Liver (tissue), 9 donors: ENCODE results near the gene SEMA3G. TPM values are rescaled to one million over a fixed set of nuclear protein-coding genes. Genes with fewer than 3 reads are reported as not detected.

ENCODE experiments used
- DNase-seq: peaks from one replicate; pipeline ENCODE4 v3.0.0-alpha.2; 2017; ENCODE audit warnings: low spot score
- H3K27ac ChIP-seq, 2 donors: one replicate each; pipeline ENCODE4 v1.7.0; 2013; ENCODE audit warnings: inconsistent platforms in 2 of 2, low read length in 2 of 2, control low read depth in 1 of 2, low read depth in 1 of 2, mild to moderate bottlenecking in 1 of 2
- H3K27me3 ChIP-seq, 4 donors: one replicate each; pipeline versions ENCODE4 v1.6.1 to v1.7.0; 2013; ENCODE audit warnings: low read length in 3 of 4, inconsistent platforms in 1 of 4, mild to moderate bottlenecking in 1 of 4, moderate library complexity in 1 of 4; ENCODE audit not compliant: control insufficient read depth in 4 of 4, insufficient read depth in 4 of 4
- H3K36me3 ChIP-seq, 4 donors: one replicate each; pipeline versions ENCODE4 v1.6.1 to v1.7.0; 2013; ENCODE audit warnings: low read length in 3 of 4, mild to moderate bottlenecking in 3 of 4, low read depth in 1 of 4, moderate library complexity in 1 of 4; ENCODE audit not compliant: control insufficient read depth in 4 of 4, insufficient read depth in 3 of 4
- H3K4me1 ChIP-seq, 4 donors: one replicate each; pipeline versions ENCODE4 v1.6.1 to v1.7.0; 2013; ENCODE audit warnings: low read length in 3 of 4, mild to moderate bottlenecking in 3 of 4, moderate library complexity in 1 of 4; ENCODE audit not compliant: control insufficient read depth in 4 of 4, insufficient read depth in 4 of 4
- H3K4me3 ChIP-seq, 3 donors: one replicate each; pipeline versions ENCODE4 v1.6.1 to v1.7.0; 2013; ENCODE audit warnings: low read length in 3 of 3, control low read depth in 1 of 3, low read depth in 1 of 3, mild to moderate bottlenecking in 1 of 3
- H3K9ac ChIP-seq, 2 donors: one replicate each; pipeline ENCODE4 v1.7.0; 2013; ENCODE audit warnings: low read length in 2 of 2, mild to moderate bottlenecking in 2 of 2, moderate library complexity in 2 of 2, control low read depth in 1 of 2, low read depth in 1 of 2
- H3K9me3 ChIP-seq, 4 donors: one replicate each; pipeline versions ENCODE4 v1.6.1 to v1.7.0; 2013; ENCODE audit warnings: low read length in 3 of 4; ENCODE audit not compliant: control insufficient read depth in 4 of 4
- ATF3 ChIP-seq: IDR thresholded peaks from 2 replicates; pipeline ENCODE4 v1.6.1; 2016; ENCODE audit warnings: antibody characterized with exemption
- EGR1 ChIP-seq, 2 donors: IDR thresholded peaks; 2 replicates each; pipeline ENCODE4 v1.6.1; 2016 to 2018; ENCODE audit warnings: antibody characterized with exemption in 2 of 2, low read depth in 2 of 2
- FOXA1 ChIP-seq: IDR thresholded peaks from 2 replicates; pipeline ENCODE4 v1.6.1; 2016; ENCODE audit warnings: antibody characterized with exemption
- FOXA2 ChIP-seq: IDR thresholded peaks from 2 replicates; pipeline ENCODE4 v1.6.1; 2016; ENCODE audit warnings: antibody characterized with exemption
- GABPA ChIP-seq, 2 donors: IDR thresholded peaks in 1 of 2; conservative IDR thresholded peaks in 1 of 2; 2 replicates each; pipeline ENCODE4 v1.6.1; 2016; ENCODE audit warnings: antibody characterized with exemption in 2 of 2, mild to moderate bottlenecking in 1 of 2, moderate library complexity in 1 of 2
- HNF4A ChIP-seq, 2 donors: conservative IDR thresholded peaks; 2 replicates each; pipeline ENCODE4 v1.6.1; 2016; ENCODE audit warnings: antibody characterized with exemption in 2 of 2, mild to moderate bottlenecking in 2 of 2
- HNF4G ChIP-seq: IDR thresholded peaks from 2 replicates; pipeline ENCODE4 v1.6.1; 2016; ENCODE audit warnings: antibody characterized with exemption
- JUND ChIP-seq, 2 donors: IDR thresholded peaks; 2 replicates each; pipeline ENCODE4 v1.6.1; 2016; ENCODE audit warnings: antibody characterized with exemption in 2 of 2
- MAX ChIP-seq: IDR thresholded peaks from 2 replicates; pipeline ENCODE4 v1.6.1; 2016; ENCODE audit warnings: antibody characterized with exemption
- NR2F2 ChIP-seq: IDR thresholded peaks from 2 replicates; pipeline ENCODE4 v1.6.1; 2016; ENCODE audit warnings: antibody characterized with exemption
- RAD21 ChIP-seq, 2 donors: IDR thresholded peaks; 2 replicates each; pipeline ENCODE4 v1.6.1; 2016; ENCODE audit warnings: antibody characterized with exemption in 2 of 2, mild to moderate bottlenecking in 2 of 2
- RXRA ChIP-seq, 2 donors: IDR thresholded peaks; 2 replicates each; pipeline ENCODE4 v1.6.1; 2017 to 2018; ENCODE audit warnings: antibody characterized with exemption in 2 of 2, mild to moderate bottlenecking in 1 of 2
- SP1 ChIP-seq: IDR thresholded peaks from 2 replicates; pipeline ENCODE4 v1.6.1; 2018; ENCODE audit warnings: antibody characterized with exemption, mild to moderate bottlenecking
- TAF1 ChIP-seq: conservative IDR thresholded peaks from 2 replicates; pipeline ENCODE4 v1.6.1; 2016; ENCODE audit warnings: antibody characterized with exemption, mild to moderate bottlenecking
- YY1 ChIP-seq: IDR thresholded peaks from 2 replicates; pipeline ENCODE4 v1.6.1; 2016; ENCODE audit warnings: antibody characterized with exemption, mild to moderate bottlenecking
- WGBS: extraction: QIAGEN DNeasy Blood & Tissue Kit; methylation state at CpG from one replicate; pipeline ENCODE4 v1.1.7; 2013; 5-methylcytosine and 5-hydroxymethylcytosine counted together
- polyA plus RNA-seq, 2 donors: library from polyadenylated mRNA; stranded (reverse) in 1 of 2; unstranded in 1 of 2; fragments of 200-250 nt in 1 of 2; fragments of >200 nt in 1 of 2; fragmentation: Nextera tagmentation in 1 of 2; extraction: Ambion mirVana in 1 of 2; gene quantifications; one replicate each; pipeline versions ENCODE4 v1.2.1 to v1.2.3, GENCODE V29; 2013 to 2015
- total RNA-seq, 2 donors: library from RNA; depleted of rRNA; stranded (reverse); fragments of >200 nt; gene quantifications; one replicate each; pipeline ENCODE4 v1.2.3, GENCODE V29; 2014
- TF ChIP-seq, protein P1 (sequence below): IDR thresholded peaks from 2 replicates; pipeline ENCODE4 v1.6.1; 2016; ENCODE audit warnings: antibody characterized with exemption, mild to moderate bottlenecking
- TF ChIP-seq, protein P2 (sequence below): IDR thresholded peaks from 2 replicates; pipeline ENCODE4 v1.6.1; 2016; ENCODE audit warnings: antibody characterized with exemption
- TF ChIP-seq, protein P3 (sequence below): fragments of 150-350 bp; IDR thresholded peaks from 2 replicates; pipeline ENCODE4 v1.5.1; 2017; ENCODE audit warnings: improper control_type of control experiment, low read depth, low read length; ENCODE audit not compliant: missing input control
- donor health status: healthy.
- donor health status: healthy.
- donor health status: healthy.
- donor health status: healthy.
- donor health status: healthy.

SEMA3G gene
- total and polyA plus RNA-seq, 4 donors: 0.47 to 1.2 (median 0.74) TPM

DNA sequence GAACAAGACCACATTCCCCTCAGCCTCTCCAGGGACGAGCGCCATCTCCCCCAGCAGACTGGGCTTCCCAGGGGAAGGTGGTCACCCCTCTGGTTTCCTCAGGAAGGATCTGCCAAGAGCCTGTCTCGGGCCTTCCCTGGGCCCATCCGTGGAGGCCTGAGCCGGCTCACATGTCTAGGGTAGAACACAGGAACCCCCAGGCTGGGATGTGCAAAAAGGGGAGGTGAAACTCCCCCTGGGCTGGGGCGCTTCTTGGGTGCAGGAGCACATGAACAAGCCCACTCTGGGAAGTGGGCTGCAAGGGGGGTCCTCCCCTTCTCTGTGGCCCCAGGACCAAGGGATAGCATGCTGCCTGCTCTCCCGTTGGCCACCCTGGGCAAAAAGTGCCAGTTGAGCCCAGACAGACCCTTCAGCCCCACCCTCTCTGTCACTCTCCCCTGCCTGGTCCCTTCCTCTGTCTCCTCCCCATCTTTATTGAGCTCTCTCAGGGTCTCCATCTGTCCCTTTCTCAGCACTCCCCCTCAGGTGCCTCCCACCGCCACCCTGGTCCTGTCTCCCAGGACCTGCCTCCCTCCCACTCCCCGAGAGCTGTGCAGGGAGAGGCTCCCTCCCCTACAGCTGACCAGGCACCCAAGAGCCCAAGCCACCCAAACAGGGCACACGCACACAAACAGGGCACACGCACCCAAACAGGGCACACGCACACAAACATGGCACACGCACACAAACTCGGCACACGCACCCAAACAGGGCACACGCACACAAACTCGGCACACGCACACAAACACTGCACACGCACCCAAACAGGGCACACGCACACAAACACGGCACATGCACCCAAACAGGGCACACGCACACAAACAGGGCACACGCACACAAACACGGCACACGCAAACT is 864 bp downstream of the SEMA3G start (continued):
- no peak for TF ChIP-seq HNF4A (conservative IDR thresholded peaks at IDR 0.05)
- no peak for TF ChIP-seq SP1
- no peak for TF ChIP-seq YY1
- no peak for TF ChIP-seq ATF3

- Histone ChIP-seq H3K9me3 (no peaks in the 10 kb centered on the region), H3K4me1 (peaks cover 0 to 4% (median 2%) of the 10 kb centered on the region in 4 donors), H3K27ac (no peak overlapping the region), H3K27me3 (no peaks in the 10 kb centered on the region), H3K9ac (no peak overlapping the region), H3K4me3 (no peak overlapping the region), H3K36me3 (no peaks in the 10 kb centered on the region)
- 94% methylated on average over 8 of the region's 8 CpGs for WGBS
- TF ChIP-seq GABPA (IDR thresholded peaks at IDR 0.05 in 1 of 2, conservative IDR thresholded peaks at IDR 0.05 in 1 of 2) (no peak), EGR1 (IDR thresholded peaks at IDR 0.05; ENCODE audit: low read depth in 2 of 2) (no peak), FOXA1 (no peak), RXRA (IDR thresholded peaks at IDR 0.05) (no peak), HNF4G (no peak), YY1 (no peak), NR2F2 (no peak), TAF1 (no peak), HNF4A (conservative IDR thresholded peaks at IDR 0.05) (no peak), JUND (IDR thresholded peaks at IDR 0.05) (no peak), MAX (no peak), SP1 (no peak), ATF3 (no peak), FOXA2 (no peak), RAD21 (IDR thresholded peaks at IDR 0.05) (no peak)
- TF ChIP-seq, protein P1, sequence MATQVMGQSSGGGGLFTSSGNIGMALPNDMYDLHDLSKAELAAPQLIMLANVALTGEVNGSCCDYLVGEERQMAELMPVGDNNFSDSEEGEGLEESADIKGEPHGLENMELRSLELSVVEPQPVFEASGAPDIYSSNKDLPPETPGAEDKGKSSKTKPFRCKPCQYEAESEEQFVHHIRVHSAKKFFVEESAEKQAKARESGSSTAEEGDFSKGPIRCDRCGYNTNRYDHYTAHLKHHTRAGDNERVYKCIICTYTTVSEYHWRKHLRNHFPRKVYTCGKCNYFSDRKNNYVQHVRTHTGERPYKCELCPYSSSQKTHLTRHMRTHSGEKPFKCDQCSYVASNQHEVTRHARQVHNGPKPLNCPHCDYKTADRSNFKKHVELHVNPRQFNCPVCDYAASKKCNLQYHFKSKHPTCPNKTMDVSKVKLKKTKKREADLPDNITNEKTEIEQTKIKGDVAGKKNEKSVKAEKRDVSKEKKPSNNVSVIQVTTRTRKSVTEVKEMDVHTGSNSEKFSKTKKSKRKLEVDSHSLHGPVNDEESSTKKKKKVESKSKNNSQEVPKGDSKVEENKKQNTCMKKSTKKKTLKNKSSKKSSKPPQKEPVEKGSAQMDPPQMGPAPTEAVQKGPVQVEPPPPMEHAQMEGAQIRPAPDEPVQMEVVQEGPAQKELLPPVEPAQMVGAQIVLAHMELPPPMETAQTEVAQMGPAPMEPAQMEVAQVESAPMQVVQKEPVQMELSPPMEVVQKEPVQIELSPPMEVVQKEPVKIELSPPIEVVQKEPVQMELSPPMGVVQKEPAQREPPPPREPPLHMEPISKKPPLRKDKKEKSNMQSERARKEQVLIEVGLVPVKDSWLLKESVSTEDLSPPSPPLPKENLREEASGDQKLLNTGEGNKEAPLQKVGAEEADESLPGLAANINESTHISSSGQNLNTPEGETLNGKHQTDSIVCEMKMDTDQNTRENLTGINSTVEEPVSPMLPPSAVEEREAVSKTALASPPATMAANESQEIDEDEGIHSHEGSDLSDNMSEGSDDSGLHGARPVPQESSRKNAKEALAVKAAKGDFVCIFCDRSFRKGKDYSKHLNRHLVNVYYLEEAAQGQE: no peak
- TF ChIP-seq, protein P2, sequence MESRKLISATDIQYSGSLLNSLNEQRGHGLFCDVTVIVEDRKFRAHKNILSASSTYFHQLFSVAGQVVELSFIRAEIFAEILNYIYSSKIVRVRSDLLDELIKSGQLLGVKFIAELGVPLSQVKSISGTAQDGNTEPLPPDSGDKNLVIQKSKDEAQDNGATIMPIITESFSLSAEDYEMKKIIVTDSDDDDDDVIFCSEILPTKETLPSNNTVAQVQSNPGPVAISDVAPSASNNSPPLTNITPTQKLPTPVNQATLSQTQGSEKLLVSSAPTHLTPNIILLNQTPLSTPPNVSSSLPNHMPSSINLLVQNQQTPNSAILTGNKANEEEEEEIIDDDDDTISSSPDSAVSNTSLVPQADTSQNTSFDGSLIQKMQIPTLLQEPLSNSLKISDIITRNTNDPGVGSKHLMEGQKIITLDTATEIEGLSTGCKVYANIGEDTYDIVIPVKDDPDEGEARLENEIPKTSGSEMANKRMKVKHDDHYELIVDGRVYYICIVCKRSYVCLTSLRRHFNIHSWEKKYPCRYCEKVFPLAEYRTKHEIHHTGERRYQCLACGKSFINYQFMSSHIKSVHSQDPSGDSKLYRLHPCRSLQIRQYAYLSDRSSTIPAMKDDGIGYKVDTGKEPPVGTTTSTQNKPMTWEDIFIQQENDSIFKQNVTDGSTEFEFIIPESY: no peak
- TF ChIP-seq, protein P3, sequence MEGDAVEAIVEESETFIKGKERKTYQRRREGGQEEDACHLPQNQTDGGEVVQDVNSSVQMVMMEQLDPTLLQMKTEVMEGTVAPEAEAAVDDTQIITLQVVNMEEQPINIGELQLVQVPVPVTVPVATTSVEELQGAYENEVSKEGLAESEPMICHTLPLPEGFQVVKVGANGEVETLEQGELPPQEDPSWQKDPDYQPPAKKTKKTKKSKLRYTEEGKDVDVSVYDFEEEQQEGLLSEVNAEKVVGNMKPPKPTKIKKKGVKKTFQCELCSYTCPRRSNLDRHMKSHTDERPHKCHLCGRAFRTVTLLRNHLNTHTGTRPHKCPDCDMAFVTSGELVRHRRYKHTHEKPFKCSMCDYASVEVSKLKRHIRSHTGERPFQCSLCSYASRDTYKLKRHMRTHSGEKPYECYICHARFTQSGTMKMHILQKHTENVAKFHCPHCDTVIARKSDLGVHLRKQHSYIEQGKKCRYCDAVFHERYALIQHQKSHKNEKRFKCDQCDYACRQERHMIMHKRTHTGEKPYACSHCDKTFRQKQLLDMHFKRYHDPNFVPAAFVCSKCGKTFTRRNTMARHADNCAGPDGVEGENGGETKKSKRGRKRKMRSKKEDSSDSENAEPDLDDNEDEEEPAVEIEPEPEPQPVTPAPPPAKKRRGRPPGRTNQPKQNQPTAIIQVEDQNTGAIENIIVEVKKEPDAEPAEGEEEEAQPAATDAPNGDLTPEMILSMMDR: no peak
- no peak for DNase-seq
These were observed 1.7 kb downstream of the SEMA3G start for GRCh38 chr3:52443268-52443610.
